PC-3 (cell line): ENCODE results near the gene ECSIT. TPM values are rescaled to one million over a fixed set of nuclear protein-coding genes. Genes with fewer than 3 reads are reported as not detected.

ENCODE experiments used
- ATAC-seq: fragments of 200-7000 bp; cut with Tn5 transposase; 2 replicates; pipeline ENCODE4 v1.9.1; 2020; ENCODE audit warnings: mild to moderate bottlenecking, moderate library complexity
- BruUV-seq: library from RNA; stranded (reverse); fragments of 400-500 nt; replicated peaks from 2 replicates; lab custom pipeline; 2021; lab: Mats Ljungman, UMichigan
- CTCF ChIA-PET: fragments of 300-600 bp; sonication (Branson Sonifier 250); formaldehyde crosslinking; loops from one replicate; lab custom pipeline; 2022; ENCODE audit warnings: antibody characterized with exemption; lab: Charles Lee
- POLR2A ChIA-PET: fragments of 300-600 bp; sonication (Branson Sonifier 250); formaldehyde crosslinking; loops from one replicate; lab custom pipeline; 2022; ENCODE audit warnings: antibody characterized with exemption; ENCODE audit not compliant: unreplicated experiment; lab: Charles Lee
- DNase-seq: peaks from one replicate; pipeline ENCODE4 v3.0.0-alpha.2; 2015
- H2AFZ ChIP-seq: fragments of 300-600 bp; sonication (generic); 2 replicates; pipeline ENCODE4 v1.6.0; 2016; ENCODE audit warnings: antibody characterized with exemption, low read length
- H3F3A ChIP-seq: fragments of 300-600 bp; sonication (generic); one replicate; pipeline ENCODE4 v1.6.0; 2017; ENCODE audit warnings: antibody characterized with exemption, low read length, control low read depth, mild to moderate bottlenecking; ENCODE audit not compliant: unreplicated experiment
- H3K27ac ChIP-seq: fragments of 300-600 bp; sonication (generic); 2 replicates; pipeline ENCODE4 v1.5.1; 2016; ENCODE audit warnings: mild to moderate bottlenecking, low read length
- H3K27me3 ChIP-seq: fragments of 300-600 bp; sonication (generic); 2 replicates; pipeline ENCODE4 v1.6.1; 2016; ENCODE audit warnings: low read length, mixed read lengths
- H3K36me3 ChIP-seq: fragments of 300-600 bp; sonication (generic); 2 replicates; pipeline ENCODE4 v1.6.1; 2016; ENCODE audit warnings: low read depth, mixed run types, low read length, mixed read lengths
- H3K4me1 ChIP-seq: fragments of 300-600 bp; sonication (generic); 2 replicates; pipeline ENCODE4 v1.5.1; 2016; ENCODE audit warnings: low read length; ENCODE audit not compliant: insufficient read depth
- H3K4me2 ChIP-seq: fragments of 300-600 bp; sonication (generic); 2 replicates; pipeline ENCODE4 v1.6.0; 2016; ENCODE audit warnings: low read length
- H3K4me3 ChIP-seq: fragments of 300-600 bp; sonication (generic); 2 replicates; pipeline ENCODE4 v1.5.1; 2016; ENCODE audit warnings: mild to moderate bottlenecking, low read length, mixed read lengths
- H3K79me2 ChIP-seq: fragments of 300-600 bp; sonication (generic); 2 replicates; pipeline ENCODE4 v1.6.1; 2017; ENCODE audit warnings: low read length, mixed read lengths
- H3K9ac ChIP-seq: fragments of 300-600 bp; sonication (generic); 2 replicates; pipeline ENCODE4 v1.6.0; 2016; ENCODE audit warnings: mild to moderate bottlenecking, low read length
- H3K9me2 ChIP-seq: fragments of 300-600 bp; sonication (generic); replicated peaks from 2 replicates; pipeline ENCODE4 v1.6.1; 2016; ENCODE audit warnings: mixed run types, low read length, mixed read lengths
- H3K9me3 ChIP-seq: fragments of 300-600 bp; sonication (generic); 2 replicates; pipeline ENCODE4 v1.6.1; 2016; ENCODE audit warnings: low read length, mixed read lengths
- H4K20me1 ChIP-seq: fragments of 300-600 bp; sonication (generic); 2 replicates; pipeline ENCODE4 v1.6.1; 2016; ENCODE audit warnings: low read length, mixed read lengths
- EZH2 ChIP-seq: fragments of 300-600 bp; sonication (generic); IDR thresholded peaks from one replicate; pipeline ENCODE4 v1.6.1; 2017; ENCODE audit warnings: antibody characterized with exemption, mild to moderate bottlenecking, low read length; ENCODE audit not compliant: unreplicated experiment
- EZH2phosphoT487 ChIP-seq: fragments of 300-600 bp; sonication (generic); IDR thresholded peaks from 2 replicates; pipeline ENCODE4 v1.6.1; 2018; ENCODE audit warnings: mild to moderate bottlenecking, antibody characterized with exemption, low read length, borderline replicate concordance
- intact Hi-C: fragments of 100-400 bp; cut with micrococcal nuclease; formaldehyde crosslinking; loops from 2 replicates; pipeline ENCODE4 v1.9.0; 2023
- total RNA-seq: library from RNA; depleted of rRNA; stranded (reverse); fragments of >200 nt; gene quantifications from 2 replicates; pipeline ENCODE4 v1.2.3, GENCODE V29; 2014
- TF ChIP-seq, protein P1 (sequence below): fragments of 300-600 bp; sonication (generic); conservative IDR thresholded peaks from 2 replicates; pipeline ENCODE4 v1.5.1; 2017; ENCODE audit warnings: antibody characterized with exemption, low read depth, mild to moderate bottlenecking, low read length

Gene ECSIT
- total RNA-seq, 1 experiment from 2014 or later: 126 TPM

DNA sequence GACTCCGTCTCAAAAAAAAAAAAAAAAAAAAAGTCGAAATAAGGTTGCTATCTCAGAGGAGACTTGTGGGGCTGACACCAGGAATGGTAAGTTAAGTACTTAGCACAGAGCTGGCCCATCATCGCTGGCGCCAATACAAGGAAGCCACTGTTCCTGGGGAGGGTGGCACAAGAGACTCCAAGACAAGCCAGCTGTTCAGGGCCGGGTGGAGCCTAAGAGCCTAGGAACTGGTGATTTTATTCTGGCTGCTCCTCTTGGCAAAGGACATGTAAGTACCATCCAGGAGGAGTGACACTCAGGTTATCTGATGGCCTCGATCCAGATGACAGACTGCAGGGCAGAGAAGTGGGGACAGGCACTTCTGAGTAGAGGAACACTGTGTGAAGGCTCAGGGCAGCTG lies 26.3 kb upstream of the ECSIT start:
- POLR2A ChIA-PET: no interaction called here

DNA sequence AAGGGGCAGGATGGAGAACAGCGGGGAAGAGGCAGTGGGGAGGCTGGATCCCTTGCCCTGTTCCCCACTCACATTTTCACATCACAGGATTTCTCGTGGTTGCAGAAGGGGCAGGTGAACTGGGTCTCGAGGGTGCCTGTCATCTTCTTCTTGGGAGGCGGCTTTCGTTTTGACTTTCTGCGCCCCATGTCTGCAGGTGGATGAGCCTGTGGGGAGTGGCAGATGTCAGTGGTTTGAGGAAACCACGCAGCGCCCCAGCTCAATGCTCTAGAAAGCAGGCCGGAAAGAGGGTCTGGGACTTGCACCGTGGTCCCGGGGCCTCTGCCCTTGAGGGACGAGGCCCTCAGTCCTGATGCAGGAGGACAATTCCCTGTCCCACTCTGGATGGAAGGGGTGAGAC lies 25.2 kb upstream of the ECSIT start:
- Histone ChIP-seq H3K4me2 (no peak overlapping the region), H3K4me3 (no peak overlapping the region), H3K9me2 (no peaks in the 10 kb centered on the region), H3K27me3 (no peaks in the 10 kb centered on the region), H3K36me3 (peaks cover 27% of the 10 kb centered on the region; the same call in 1 of the 2 replicates), H2AFZ (no peak overlapping the region), H3K9me3 (no peaks in the 10 kb centered on the region), H3K27ac (no peak overlapping the region), H3K79me2 (peaks cover 40% of the 10 kb centered on the region), H3K9ac (no peak overlapping the region), H3F3A (no peaks in the 10 kb centered on the region), H3K4me1 (peaks cover 6% of the 10 kb centered on the region; the same call in 1 of the 2 replicates), H4K20me1 (peaks cover 23% of the 10 kb centered on the region; the same call in 1 of the 2 replicates)
- POLR2A ChIA-PET: no interaction called here
- DNase-seq (no peak), ATAC-seq (no peak)
- no TSS peak for BruUV-seq
- CTCF ChIA-PET: no interaction called here
- intact Hi-C loops: no loop called here
- TF ChIP-seq EZH2: no peak
- no peak for TF ChIP-seq EZH2phosphoT487
- TF ChIP-seq, protein P1, sequence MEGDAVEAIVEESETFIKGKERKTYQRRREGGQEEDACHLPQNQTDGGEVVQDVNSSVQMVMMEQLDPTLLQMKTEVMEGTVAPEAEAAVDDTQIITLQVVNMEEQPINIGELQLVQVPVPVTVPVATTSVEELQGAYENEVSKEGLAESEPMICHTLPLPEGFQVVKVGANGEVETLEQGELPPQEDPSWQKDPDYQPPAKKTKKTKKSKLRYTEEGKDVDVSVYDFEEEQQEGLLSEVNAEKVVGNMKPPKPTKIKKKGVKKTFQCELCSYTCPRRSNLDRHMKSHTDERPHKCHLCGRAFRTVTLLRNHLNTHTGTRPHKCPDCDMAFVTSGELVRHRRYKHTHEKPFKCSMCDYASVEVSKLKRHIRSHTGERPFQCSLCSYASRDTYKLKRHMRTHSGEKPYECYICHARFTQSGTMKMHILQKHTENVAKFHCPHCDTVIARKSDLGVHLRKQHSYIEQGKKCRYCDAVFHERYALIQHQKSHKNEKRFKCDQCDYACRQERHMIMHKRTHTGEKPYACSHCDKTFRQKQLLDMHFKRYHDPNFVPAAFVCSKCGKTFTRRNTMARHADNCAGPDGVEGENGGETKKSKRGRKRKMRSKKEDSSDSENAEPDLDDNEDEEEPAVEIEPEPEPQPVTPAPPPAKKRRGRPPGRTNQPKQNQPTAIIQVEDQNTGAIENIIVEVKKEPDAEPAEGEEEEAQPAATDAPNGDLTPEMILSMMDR: no peak

More for the DNA sequence above, 26.3 kb upstream of the ECSIT start:
- intact Hi-C loops: no loop called here
- Histone ChIP-seq H4K20me1 (peaks cover 23% of the 10 kb centered on the region; the same call in 1 of the 2 replicates), H2AFZ (no peak overlapping the region), H3K36me3 (peaks cover 27% of the 10 kb centered on the region; the same call in 1 of the 2 replicates), H3K9me3 (no peaks in the 10 kb centered on the region), H3K27me3 (no peaks in the 10 kb centered on the region), H3K4me1 (peaks cover 8% of the 10 kb centered on the region; the same call in 1 of the 2 replicates), H3K79me2 (peaks cover 47% of the 10 kb centered on the region), H3K9me2 (no peaks in the 10 kb centered on the region), H3K4me3 (no peak overlapping the region), H3F3A (no peaks in the 10 kb centered on the region), H3K4me2 (no peak overlapping the region), H3K9ac (no peak overlapping the region), H3K27ac (no peak overlapping the region)
- no peak for ATAC-seq
- TF ChIP-seq EZH2 (no peak), EZH2phosphoT487 (no peak)
- TF ChIP-seq, protein P1: no peak
- BruUV-seq: no TSS peak
- CTCF ChIA-PET: no interaction called here
- DNase-seq: no peak

DNA sequence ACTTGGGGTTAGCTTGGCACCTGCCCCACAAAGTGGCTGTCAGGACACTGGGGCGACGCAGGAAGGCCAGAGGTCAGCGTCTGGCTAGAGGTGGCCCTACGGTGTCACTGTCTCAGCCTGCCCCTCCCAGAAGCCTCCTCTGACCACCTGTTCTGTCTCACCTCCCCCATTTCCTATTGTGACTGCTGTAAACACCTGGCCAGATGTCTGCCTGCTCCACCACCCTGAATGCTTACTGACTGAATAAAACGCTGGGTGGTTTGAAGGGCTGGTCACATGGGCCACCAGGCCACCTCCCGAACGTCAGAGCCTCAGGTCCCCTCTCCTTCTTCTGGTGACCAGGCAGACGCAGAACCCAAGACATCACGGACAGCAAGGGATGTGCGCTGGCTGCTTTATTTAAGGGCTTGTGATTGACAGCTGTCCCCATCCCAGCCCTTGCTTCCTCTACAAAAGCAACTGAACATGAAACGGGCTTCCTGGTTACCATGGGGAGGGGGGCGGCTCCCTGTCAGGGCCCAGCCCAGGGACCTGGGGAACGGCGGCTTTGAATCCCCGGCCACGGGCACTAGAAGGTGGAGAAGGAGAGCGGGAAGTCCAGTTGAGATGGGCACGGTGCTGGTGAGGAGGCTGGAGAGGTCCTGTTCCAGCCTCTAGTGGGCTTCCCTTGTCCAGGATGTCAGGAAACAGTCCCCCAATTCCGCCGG lies 23.9 kb upstream of the ECSIT start:
- Histone ChIP-seq H3F3A (no peaks in the 10 kb centered on the region), H4K20me1 (peaks cover 15% of the 10 kb centered on the region; the same call in 1 of the 2 replicates), H3K79me2 (peaks cover 27% of the 10 kb centered on the region), H3K9me2 (no peaks in the 10 kb centered on the region), H3K4me3 (no peak overlapping the region), H3K9ac (no peak overlapping the region), H3K4me2 (no peak overlapping the region), H3K4me1 (peaks cover 6% of the 10 kb centered on the region; the same call in 1 of the 2 replicates), H2AFZ (no peak overlapping the region), H3K9me3 (no peaks in the 10 kb centered on the region), H3K27me3 (no peaks in the 10 kb centered on the region), H3K36me3 (peaks cover 27% of the 10 kb centered on the region; the same call in 1 of the 2 replicates), H3K27ac (no peak overlapping the region)
- BruUV-seq: no TSS peak
- CTCF ChIA-PET: no interaction called here
- POLR2A ChIA-PET: no interaction called here
- intact Hi-C loops: no loop called here
- no peak for ATAC-seq
- no peak for DNase-seq
- no peak for TF ChIP-seq EZH2phosphoT487
- TF ChIP-seq, protein P1: no peak
- TF ChIP-seq EZH2: no peak
